NK-92 (cell line): ENCODE data around the gene PEX11A.

Experiments
- DNase-seq: peaks from one replicate; lab custom pipeline; 2025; ENCODE audit not compliant: unreplicated experiment; lab: John Stamatoyannopoulos, UW

Gene PEX11A

DNA sequence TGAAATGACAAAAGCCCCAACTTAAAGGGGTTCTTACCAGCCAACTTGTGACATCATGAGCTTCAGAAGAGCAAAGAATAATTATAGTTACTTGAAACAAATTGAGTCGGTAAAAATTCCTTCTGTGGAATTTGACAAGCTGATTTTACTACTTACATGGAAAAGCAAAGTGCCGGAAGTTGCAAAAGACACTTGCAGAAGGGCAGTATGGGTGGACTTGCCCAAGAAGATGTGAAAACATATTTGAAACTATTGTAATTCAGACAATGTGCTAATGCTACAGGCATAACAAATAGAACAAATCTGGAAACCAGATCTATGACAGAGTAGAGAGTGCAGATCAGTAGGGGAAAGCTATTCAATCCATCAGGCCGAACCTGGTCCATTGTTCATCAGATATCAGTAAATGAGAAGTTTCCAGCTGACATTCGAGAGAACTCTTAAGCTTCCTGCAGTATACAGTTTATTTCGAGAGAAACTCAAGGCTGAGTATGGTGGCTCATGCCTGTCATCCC is 32.8 kb downstream of the PEX11A start:
- no peak for DNase-seq

DNA sequence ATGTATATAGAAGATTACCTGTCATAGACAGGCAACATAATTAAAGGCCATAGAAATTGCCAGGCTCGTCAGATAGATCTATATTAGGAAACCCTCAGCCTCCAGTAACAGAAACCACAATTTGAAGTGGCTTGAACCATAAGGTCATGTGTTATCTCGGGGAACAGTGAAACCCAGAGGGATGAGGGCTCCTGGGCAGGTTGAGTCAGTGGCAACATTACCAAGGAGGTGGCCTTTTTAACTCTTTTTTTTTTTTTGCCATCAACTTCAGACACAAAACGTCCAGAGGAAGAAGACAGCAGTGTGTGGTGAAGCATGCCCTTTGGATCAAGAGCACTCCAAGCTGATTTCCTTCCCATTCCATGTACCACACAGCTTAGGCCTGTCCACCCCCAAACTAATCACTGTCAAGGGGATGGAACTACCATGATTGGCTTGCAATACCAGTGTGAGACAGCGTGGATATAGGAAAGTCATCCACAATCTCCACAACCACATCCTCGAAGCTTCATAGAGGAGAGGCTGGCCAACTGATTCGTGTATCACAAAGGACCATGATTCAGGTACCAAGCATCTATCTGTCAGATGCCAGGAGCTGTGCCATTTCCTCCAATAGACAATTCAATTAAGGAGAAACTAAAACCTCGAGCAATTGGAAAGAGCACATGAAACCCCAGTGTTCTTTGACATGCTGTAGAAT is 34.3 kb downstream of the PEX11A start:
- no peak for DNase-seq

DNA sequence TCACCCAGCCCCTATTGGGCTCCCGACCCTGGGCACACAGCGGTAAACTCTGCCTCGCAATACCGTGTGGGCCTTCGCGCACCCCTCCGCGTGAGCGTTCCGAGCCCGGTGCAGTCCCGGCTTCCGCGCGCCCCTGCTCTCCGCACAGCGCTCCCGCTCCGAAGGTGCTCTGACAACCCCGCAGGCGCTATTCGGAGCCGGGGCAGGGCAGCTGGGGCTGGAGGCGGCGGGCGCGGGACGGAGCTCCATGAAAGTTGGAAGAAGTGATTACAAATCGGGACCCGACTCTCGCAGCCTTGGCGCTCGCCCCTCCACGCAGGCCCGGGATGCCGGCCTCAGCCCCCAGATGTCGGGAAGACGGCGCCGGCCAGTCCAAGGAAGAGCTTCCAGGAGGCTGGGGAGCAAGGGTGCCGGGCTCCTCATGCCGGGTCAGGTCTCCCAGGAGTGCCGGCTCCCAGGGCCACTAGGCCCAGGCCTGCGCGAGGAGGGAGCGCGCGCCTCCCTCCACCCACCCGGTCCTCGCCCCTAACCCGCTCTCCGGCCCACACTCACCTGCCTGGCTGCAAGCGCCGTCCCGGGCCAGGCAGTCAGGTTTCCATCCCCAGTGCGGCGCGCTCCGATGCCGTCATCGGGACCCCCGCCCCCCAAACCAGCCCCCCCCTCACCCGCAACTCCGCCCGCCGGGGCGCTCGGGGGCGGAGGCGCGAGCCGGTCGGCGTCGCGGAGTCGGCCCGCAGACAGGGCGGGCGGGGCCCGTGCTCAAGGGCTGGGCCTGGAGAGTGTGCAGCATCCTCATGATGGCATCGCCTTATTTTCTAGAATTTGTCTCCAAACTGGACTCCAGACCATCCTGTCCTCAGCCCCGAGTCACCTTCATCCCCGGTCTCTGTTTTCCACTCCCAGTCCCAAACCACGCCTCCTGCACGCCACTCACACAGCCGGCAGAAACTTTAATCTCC is 35.4 kb downstream of the PEX11A start, which contains the start of gene KIF7:
Gene KIF7 (minus strand): TSS at position 621 of the 959 bp plus-strand sequence. CDS start 2,537 bp downstream, outside the sequence.
- no peak for DNase-seq

DNA sequence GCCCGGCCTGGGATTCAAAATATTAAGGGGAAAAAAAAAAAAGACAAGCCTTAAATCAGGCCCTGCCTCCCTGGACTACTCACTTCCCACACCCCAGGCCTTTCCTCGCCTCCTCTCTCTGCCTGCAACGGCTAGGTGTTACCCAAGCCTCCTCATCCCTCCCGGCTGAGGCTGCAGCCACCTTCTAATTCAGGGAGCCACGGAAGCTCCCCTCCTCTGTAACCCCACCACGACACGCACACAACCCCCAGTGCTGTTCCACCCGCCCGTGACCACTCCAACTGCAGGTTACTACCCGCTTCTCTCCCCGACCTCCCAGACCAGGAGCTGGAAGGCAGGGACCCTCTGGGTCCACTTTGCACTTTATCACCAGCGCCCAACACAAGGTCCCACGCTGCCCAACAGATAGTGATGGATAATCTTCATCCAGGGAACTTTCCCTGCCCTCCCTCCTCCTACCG is 36.2 kb downstream of the PEX11A start:
- DNase-seq = no peak

DNA sequence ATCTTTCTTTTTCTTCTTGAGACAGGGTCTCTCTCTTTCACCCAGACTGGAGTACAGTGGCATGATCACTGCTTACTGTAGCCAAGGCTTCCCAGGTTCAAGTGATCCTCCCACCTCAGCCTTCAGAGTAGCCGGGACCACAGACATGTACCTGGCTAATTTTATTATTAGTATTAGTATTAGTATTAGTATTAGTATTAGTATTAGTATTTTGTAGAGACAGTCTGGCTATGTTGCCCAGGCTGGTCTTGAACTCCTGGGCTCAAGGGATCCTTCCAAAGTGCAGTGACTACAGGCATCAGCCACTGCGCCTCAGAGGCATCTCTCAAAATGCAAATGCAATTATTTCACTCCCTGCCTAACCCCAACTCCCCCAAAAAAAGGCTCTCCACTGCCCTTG is 37.0 kb downstream of the PEX11A start:
- DNase-seq = no peak

DNA sequence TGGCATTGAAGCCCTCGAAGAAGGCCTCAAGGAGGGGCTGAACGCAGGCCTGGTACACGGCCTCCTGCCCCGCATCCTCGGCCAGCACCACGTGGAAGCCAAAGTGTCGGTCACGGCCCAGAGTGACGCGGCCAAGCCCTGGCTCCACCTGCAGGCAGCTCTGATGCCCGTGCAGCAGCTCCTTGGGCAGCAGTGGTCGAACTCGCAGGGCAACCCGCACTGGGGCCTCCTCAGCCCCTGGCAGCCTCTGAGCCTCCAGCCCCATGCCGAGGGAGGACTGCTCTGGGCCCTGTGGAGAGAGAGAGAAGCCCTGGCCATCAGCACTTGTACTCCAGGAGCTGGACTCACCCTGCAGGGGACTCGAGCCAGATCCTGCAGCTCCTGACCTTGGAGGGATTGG is 37.9 kb downstream of the PEX11A start:
- no peak for DNase-seq

DNA sequence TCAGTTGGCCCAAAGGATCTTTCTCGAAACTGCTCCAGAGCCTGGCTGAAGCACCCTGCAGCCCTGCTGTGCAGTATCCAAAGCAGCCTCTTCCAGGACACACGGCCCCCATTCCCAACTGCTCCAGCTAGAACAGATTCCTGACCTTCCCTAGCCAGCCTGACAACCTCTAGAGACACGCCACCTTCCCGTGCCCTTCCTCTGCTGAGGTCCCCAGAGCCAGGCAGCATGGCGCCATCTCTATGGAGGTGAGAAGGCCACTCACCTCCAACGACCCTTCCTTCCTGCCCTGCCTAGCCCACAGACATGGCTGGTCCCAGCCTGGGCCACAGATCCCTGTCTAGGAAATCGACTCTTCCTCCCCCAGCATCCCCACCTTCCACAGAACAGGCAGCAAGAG is 38.4 kb downstream of the PEX11A start:
- DNase-seq = no peak

DNA sequence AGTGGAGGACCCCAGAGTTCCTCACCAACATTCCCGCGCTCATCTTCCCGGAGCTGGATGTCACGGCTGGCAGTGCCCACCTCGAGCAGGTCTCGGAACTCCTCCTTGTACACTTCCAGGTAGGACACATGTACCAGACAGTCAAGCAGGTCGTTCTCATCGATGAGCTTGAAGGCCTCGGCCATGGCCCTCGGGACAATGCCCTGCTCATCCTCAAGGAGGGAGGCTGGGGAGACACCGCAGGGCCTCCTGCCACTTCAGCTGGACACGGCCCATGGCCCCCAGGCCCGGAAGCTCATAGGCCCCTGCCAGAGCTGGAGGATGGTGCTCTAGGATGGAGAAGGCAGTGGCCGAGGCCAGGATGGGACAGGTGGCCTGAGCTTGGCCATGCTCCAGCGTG is 40.8 kb downstream of the PEX11A start:
- DNase-seq = no peak

DNA sequence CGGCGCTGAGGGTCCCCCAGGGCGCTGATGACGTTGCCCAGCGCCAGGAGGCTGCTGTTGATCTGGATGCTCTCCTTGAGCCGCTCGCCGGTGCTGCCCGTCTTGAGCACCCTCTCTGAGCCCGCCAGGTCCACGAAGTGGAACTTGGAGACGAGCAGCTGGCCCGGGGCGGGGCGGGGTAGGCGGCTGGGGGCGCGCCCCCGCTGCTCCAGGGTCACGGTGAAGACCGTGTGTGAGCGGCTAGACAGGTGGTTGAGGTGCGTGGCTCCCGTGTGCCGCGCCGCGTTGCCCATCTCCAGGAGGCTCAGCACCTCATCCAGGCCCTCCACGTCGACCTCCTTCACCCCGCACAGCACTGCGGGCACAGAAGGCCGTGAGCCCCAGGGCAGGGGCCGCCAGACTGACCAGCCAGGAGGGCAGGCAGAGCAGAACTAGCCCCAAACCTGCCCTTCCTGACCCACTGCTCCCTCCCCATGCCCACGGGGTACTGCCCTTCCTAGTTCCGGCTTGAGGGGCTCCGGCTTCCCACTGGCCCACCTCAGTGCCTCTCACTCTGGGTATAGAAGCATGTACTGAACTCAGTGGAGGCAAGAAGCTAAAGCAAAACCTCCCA is 41.4 kb downstream of the PEX11A start:
- no peak for DNase-seq

DNA sequence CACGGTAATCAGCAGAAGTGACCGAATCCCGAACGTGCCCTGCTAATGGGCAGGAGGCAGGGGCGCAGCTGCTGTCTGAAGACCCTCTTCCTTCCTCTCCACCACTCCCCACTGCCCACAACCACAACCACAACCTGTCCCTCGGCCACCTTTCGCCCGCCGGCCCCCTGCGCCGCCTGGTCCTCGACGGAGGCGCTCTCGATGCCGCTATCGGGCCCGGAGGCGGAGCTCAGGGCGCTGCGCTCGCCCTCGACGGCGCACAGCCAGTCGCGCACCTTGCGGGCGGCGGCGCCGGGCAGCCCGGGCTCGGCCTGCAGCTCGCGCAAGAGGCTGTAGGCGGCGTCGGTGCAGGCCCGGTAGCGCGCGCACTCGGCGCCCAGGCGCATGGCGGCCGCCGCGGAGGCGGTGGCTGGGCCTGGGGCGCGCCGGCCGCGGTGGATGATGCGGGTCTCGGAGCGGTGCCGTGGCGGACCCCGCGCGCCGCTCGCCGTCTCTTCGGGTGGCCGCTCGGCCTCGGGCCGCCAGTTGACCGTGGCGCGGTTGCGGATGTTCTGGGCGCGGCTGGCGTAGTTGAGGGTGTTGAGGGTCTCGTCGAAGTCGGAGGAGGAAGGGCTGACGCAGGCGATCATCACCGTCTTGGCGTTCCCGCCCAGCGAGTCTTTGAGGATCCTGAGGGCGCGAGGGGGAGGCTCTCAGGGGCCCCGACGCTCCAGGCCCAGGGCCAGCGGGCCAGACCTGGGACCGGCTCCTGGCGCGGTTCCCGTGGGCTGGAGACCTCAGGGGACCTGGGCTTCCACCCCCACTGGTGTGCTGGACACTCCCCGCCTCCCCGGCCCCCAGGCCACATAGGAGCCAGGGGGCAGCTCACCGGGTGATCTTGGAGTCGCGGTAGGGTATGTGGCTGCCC is 42.2 kb downstream of the PEX11A start:
- DNase-seq = no peak

DNA sequence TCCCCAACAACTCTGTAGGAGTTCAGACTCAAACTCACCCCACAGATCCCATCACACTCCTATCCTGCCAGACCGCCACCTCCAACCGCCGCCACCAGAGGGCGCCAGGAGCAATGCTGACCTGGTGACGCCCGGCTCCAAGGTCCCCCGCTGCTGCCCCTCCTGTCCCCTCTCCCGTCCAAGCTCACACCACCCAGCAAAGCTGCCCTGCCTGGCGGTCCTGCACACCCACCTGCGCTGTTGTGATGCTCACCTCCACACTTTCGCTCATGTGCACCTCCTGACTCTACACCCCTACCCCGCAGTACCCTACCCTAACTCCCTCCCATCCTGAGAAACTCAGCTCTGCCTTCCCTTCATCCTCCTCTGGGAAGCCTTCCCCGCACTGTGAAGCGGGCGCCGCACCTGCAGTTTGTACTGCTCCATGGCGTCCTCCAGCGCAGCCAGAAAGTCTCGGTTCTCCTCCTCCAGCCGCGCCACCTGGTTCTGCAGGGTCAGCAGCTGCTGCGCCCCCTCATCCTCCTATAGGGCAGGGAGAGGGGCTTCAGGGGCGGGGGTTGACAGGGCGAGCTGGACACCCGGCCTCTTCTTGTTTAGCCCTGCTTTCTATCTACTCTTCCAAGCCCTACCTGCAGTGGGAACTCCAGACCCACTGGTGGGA is 43.2 kb downstream of the PEX11A start:
- DNase-seq = no peak

DNA sequence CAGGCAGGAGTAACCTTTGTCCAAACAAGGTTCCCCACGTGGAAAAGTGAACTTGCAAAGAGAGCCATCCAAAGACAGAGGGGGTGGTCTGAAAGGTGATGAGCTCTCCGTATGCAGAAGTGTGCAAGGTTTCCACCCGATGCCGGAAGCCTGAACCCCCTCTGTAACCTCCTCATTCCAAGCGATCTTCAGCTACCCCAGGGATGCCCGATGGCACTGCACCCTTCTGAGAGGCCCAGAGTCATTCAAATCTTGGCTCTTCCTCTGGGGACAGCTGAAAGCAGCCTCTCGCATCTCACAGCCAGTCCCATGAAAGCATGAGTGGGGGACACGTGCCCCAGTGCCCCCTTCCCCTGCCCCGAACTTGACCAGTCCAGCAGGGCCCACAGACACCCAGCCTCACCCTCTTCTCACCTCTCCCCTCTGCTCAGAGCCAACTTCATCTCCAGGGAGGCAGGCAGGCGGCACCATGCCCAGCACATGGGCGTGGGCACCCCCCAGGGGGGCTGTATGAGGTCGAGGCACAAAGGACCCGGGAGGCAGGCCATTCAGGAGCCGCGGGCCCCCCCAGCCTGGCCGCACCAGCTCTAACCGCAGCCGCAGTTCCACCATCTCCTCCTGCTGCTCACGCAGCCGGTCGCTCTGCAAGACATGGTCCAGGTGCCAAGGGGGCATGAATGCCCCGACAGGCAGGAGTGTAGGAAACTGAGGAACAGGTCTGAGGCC is 44.0 kb downstream of the PEX11A start:
- no peak for DNase-seq

DNA sequence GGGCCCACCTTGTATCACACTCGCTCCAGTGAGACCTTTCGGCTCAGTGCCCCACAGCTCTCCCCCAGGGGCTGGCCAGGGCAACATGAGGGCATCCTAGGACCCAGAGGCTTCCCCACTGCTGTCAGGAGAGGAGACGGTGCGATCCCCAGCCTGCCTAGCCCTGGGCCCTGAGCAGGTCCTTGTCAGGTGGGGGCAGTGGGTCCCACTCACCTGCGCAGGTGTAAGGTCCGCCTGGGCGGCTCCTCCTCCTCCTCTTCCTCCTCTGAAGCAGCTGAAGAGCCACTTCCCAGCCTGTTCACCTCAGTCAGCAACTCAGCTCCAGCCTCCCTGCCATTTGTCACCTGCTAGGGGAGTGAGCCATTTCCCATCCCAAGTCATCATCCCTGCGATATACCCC is 44.9 kb downstream of the PEX11A start:
- DNase-seq = no peak

DNA sequence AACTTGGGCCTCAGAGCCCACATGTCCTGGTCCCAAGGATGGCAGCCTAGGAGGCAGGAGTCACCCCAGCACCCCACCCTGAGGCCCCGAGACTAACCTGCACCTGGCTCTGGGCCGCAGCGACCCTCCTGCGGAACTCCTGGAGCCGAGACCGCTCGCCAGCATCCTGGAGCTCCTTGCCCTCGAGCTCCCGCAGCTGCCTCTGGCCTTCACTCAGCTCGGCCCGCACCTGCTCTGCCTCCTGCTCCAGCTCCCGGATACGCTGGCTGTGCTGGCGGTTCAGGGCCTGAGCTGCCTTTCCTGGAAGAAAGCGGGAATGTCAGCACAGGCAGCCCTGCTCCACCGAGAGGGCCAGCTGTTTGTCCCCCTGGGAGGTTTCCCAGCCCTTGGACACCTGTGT is 48.4 kb downstream of the PEX11A start:
- no peak for DNase-seq

DNA sequence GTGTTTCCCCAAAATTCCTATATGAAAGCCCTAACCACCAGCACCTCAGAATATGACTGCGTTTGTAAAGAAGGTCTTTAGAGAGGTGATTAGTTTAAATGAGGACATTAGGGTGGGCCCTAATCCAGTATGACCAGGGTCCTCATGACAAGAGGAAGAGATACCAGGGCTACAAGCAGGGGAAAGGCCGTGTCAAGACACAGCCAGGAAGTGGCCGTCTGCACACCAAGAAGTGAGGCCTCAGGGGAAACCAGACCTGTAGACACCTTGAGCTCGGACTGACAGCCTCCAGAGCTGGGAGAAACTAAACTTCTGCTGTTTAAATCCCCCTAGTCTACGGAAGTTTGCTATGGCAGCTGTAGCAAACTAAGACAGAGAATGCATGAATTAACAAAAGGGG is 49.5 kb downstream of the PEX11A start:
- no peak for DNase-seq

DNA sequence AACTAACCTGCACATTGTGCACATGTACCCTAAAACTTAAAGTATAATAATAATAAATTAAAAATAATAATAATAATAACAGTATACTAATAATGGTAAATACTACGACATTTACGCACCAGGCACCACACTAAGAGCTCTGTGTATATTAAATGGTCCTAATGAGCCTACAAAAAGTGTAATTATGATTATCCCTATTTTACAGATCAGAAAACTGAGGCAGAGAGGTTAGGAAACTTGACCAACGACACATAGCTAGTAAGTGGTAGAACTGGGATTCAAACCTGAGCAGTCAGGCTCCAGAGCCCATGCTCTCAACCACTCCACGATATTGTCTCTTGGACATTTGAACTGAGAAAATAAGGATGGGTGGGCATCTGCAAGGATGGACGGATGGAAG is 50.3 kb downstream of the PEX11A start:
- DNase-seq = no peak

DNA sequence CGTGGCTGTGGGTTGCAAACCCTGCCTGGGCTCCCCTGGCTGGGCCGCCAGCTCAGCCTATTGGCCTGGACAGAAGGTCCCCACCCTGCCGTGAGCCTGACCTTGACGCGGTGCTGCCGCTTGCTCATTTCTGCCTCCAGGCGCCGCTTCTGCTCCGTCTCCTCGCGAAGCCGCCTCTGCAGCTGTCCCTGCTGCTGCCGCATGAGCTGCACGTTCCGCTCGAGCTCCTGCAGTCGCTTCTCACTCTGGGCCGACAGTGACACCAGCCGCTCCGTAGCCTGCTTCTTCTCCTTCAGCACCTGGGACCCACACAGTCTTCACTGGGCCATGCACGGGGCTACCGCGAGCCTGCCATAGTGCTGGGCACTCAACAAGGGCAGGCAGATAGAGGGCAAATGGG is 57.0 kb downstream of the PEX11A start:
- DNase-seq = no peak

DNA sequence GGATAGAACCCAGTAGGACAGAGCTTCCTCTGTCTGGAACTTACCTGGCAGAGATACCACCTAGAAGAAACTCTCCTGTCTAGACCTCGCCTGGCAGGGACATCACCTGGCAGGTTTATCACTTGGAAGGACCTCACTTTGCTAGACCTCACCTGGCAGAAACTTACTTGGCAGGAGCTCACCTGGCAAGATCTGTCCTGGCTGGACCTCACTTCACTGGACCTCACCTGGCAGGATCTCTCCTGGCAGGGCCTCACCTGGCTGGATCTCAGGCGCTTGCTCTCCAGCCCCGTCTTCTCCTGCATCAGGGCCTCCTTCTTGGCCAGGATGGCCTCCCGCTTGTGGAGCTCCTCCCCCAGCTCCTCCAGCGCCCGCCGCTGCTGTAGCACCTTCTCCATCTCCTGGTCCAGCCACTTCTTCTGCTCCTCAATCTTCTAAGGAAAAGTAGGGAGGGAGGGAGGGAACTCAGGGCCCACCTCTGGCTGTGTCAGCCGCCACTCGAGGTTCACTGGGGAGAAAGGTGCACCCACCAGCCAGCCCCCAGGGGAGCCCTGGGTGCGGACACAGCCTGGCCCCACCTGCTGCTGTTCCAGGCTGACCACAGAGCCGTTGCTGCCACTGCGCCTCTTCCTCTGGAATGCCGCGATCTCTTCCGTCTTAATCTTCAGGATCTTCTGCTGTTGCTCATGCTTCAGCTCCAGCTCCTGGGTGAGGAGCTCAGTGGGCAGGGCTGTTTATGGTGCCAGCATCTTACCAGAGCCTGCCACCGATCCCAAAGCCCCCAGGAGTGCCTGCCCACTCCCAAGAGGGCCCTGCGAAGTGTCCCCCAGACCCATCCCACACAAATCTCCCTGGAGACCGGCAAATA is 57.8 kb downstream of the PEX11A start:
- DNase-seq = no peak
